Hepatocyte (in vitro differentiated cells): ENCODE measurements around the gene REV3L. TPM values are rescaled to one million over a fixed set of nuclear protein-coding genes. Genes with fewer than 3 reads are reported as not detected.

Source experiments
- DNase-seq: peaks from one replicate; pipeline ENCODE4 v3.0.0-alpha.2; 2016; ENCODE audit warnings: low spot score
- H2AFZ ChIP-seq: fragments of 200-600 bp; sonication (generic); 2 replicates; pipeline ENCODE4 v1.6.0; 2016; ENCODE audit warnings: antibody characterized with exemption, mild to moderate bottlenecking
- H3K27ac ChIP-seq: fragments of 200-600 bp; sonication (generic); 2 replicates; pipeline ENCODE4 v1.5.1; 2016; ENCODE audit warnings: mild to moderate bottlenecking
- H3K27me3 ChIP-seq: fragments of 200-600 bp; sonication (generic); 2 replicates; pipeline ENCODE4 v1.6.1; 2016
- H3K36me3 ChIP-seq: fragments of 200-600 bp; sonication (generic); replicated peaks from 2 replicates; pipeline ENCODE4 v1.5.1; 2016; ENCODE audit warnings: low read depth; ENCODE audit not compliant: insufficient read depth
- H3K4me1 ChIP-seq: fragments of 200-600 bp; sonication (generic); 2 replicates; pipeline ENCODE4 v1.5.1; 2016; ENCODE audit warnings: mild to moderate bottlenecking, moderate library complexity; ENCODE audit not compliant: insufficient read depth
- H3K4me2 ChIP-seq: fragments of 200-600 bp; sonication (generic); 2 replicates; pipeline ENCODE4 v1.6.0; 2016
- H3K4me3 ChIP-seq: fragments of 200-600 bp; sonication (generic); 2 replicates; pipeline ENCODE4 v1.5.1; 2016; ENCODE audit warnings: mild to moderate bottlenecking
- H3K79me2 ChIP-seq: fragments of 200-600 bp; sonication (generic); 2 replicates; pipeline ENCODE4 v1.6.0; 2017; ENCODE audit warnings: mild to moderate bottlenecking
- H3K9me2 ChIP-seq: fragments of 200-600 bp; sonication (generic); replicated peaks from 2 replicates; pipeline ENCODE4 v1.6.0; 2017; ENCODE audit warnings: mild to moderate bottlenecking; ENCODE audit not compliant: insufficient read depth
- H3K9me3 ChIP-seq: fragments of 200-600 bp; sonication (generic); 2 replicates; pipeline ENCODE4 v1.5.1; 2016; ENCODE audit warnings: low read depth, mild to moderate bottlenecking
- H4K20me1 ChIP-seq: fragments of 200-600 bp; sonication (generic); 2 replicates; pipeline ENCODE4 v1.6.0; 2016; ENCODE audit warnings: mild to moderate bottlenecking; ENCODE audit not compliant: insufficient read depth, poor library complexity, severe bottlenecking
- CTCF ChIP-seq: fragments of 200-600 bp; sonication (generic); IDR thresholded peaks from 2 replicates; pipeline ENCODE4 v1.5.1; 2016; ENCODE audit warnings: antibody characterized with exemption, mild to moderate bottlenecking; ENCODE audit not compliant: poor library complexity
- EZH2 ChIP-seq: fragments of 200-600 bp; sonication (generic); IDR thresholded peaks from 2 replicates; pipeline ENCODE4 v1.6.1; 2016; ENCODE audit warnings: antibody characterized with exemption, mild to moderate bottlenecking, borderline replicate concordance
- EZH2phosphoT487 ChIP-seq: fragments of 200-600 bp; sonication (generic); IDR thresholded peaks from one replicate; pipeline ENCODE4 v1.6.1; 2018; ENCODE audit warnings: antibody characterized with exemption, mild to moderate bottlenecking, low read depth, moderate library complexity; ENCODE audit not compliant: unreplicated experiment, severe bottlenecking
- WGBS: methylation state at CpG from one replicate; pipeline ENCODE4 v1.1.6; 2016; ENCODE audit warnings: low lambda C conversion rate; ENCODE audit errors: missing lambda C conversion rate; 5-methylcytosine and 5-hydroxymethylcytosine counted together
- polyA plus RNA-seq: library from polyadenylated mRNA; unstranded; fragments of >200 nt; fragmentation: Nextera tagmentation; extraction: Ambion mirVana; gene quantifications from 2 replicates; pipeline ENCODE4 v1.2.1, GENCODE V29; 2016
- total RNA-seq: library from RNA; depleted of rRNA; stranded (reverse); fragments of >200 nt; gene quantifications from 2 replicates; pipeline ENCODE4 v1.2.3, GENCODE V29; 2014

REV3L gene
- total and polyA plus RNA-seq, 2 experiments from 2014 or later: 17.6 to 29.4 TPM

- Histone ChIP-seq H3K4me3 (no peak overlapping the region), H3K36me3 (no peaks in the 10 kb centered on the region), H3K27ac (no peak overlapping the region), H3K9me3 (no peaks in the 10 kb centered on the region), H4K20me1 (no peaks in the 10 kb centered on the region), H2AFZ (no peak overlapping the region), H3K79me2 (peaks cover 13% of the 10 kb centered on the region), H3K27me3 (no peaks in the 10 kb centered on the region), H3K4me1 (peaks cover 9% of the 10 kb centered on the region), H3K4me2 (no peak overlapping the region), H3K9me2 (no peaks in the 10 kb centered on the region)
- no peak for DNase-seq
- 88% methylated on average over 2 of the region's 2 CpGs for whole genome bisulfite sequencing
- TF ChIP-seq EZH2 (no peak), EZH2phosphoT487 (no peak), CTCF (no peak)
Measured at GRCh38 chr6:111283707-111284106, 199.3 kb downstream of the REV3L start.

- H3K27me3 ChIP-seq: no peaks in the 10 kb centered on the region
- H3K79me2 ChIP-seq: peaks cover 14% of the 10 kb centered on the region
- H3K9me2 ChIP-seq: no peaks in the 10 kb centered on the region
- peak overlapping the region; percentile 63 for H3K27ac ChIP-seq
- H3K9me3 ChIP-seq: no peaks in the 10 kb centered on the region
- DNase-seq: no peak
- no peak overlapping the region for H3K4me3 ChIP-seq
- no peak overlapping the region for H2AFZ ChIP-seq
- H3K36me3 ChIP-seq: no peaks in the 10 kb centered on the region
- no peaks in the 10 kb centered on the region for H4K20me1 ChIP-seq
- TF ChIP-seq EZH2 (no peak), EZH2phosphoT487 (no peak), CTCF (no peak)
- 90% methylated on average over 1 of the region's 1 CpG for WGBS
- H3K4me2 ChIP-seq: no peak overlapping the region
- H3K4me1 ChIP-seq: peaks cover 18% of the 10 kb centered on the region
Measured at GRCh38 chr6:111282515-111282914, 200.5 kb downstream of the REV3L start.

GRCh38 chr6:111280445-111280955, 202.5 kb downstream of the REV3L start:
- WGBS: 96% methylated on average over 4 of the region's 4 CpGs
- H3K9me3 ChIP-seq: no peaks in the 10 kb centered on the region
- H3K4me2 ChIP-seq: no peak overlapping the region
- H4K20me1 ChIP-seq: no peaks in the 10 kb centered on the region
- no peaks in the 10 kb centered on the region for H3K36me3 ChIP-seq
- H3K4me3 ChIP-seq: no peak overlapping the region
- peaks cover 21% of the 10 kb centered on the region for H3K79me2 ChIP-seq
- no peak for DNase-seq
- no peaks in the 10 kb centered on the region for H3K9me2 ChIP-seq
- no peak overlapping the region for H2AFZ ChIP-seq
- H3K27ac ChIP-seq: no peak overlapping the region
- no peak for TF ChIP-seq EZH2
- no peak for TF ChIP-seq EZH2phosphoT487
- no peak for TF ChIP-seq CTCF
- no peaks in the 10 kb centered on the region for H3K27me3 ChIP-seq
- peaks cover 24% of the 10 kb centered on the region for H3K4me1 ChIP-seq
